Measurements from ENCODE around the gene DET1. TPM values are rescaled to one million over a fixed set of nuclear protein-coding genes. Genes with fewer than 3 reads are reported as not detected.

The DET1 gene
- polyA plus RNA-seq, 1 donor from 2014 or later, result 12.9 TPM

- H3K27ac ChIP-seq (ENCODE audit: low read length), result no peak overlapping the region
- no peak overlapping the region for H3K4me3 ChIP-seq (ENCODE audit: low read length)
- H3K9me2 ChIP-seq (ENCODE audit: insufficient read depth, low read length), result no peaks in the 10 kb centered on the region
- H2AFZ ChIP-seq (ENCODE audit: low read depth, low read length), result no peak overlapping the region
- H4K20me1 ChIP-seq (ENCODE audit: insufficient read depth), result no peaks in the 10 kb centered on the region
- no peak overlapping the region for H3K9ac ChIP-seq (ENCODE audit: low read length)
- H3F3A ChIP-seq (ENCODE audit: insufficient read depth, low read length, poor library complexity, severe bottlenecking), result no peaks in the 10 kb centered on the region
- H3K4me2 ChIP-seq (ENCODE audit: low read length), result no peak overlapping the region
- no peaks in the 10 kb centered on the region for H3K27me3 ChIP-seq (ENCODE audit: insufficient read depth, low read depth, low read length)
- no peak for TF ChIP-seq EP300 (conservative IDR thresholded peaks at IDR 0.05; ENCODE audit: poor library complexity, severe bottlenecking)
- no peak for TF ChIP-seq EZH2 (IDR thresholded peaks at IDR 0.05; ENCODE audit: borderline replicate concordance, insufficient read depth, low read length, poor library complexity, severe bottlenecking)
- no peak for TF ChIP-seq TAF1 (IDR thresholded peaks at IDR 0.05; ENCODE audit: low read depth)
- TF ChIP-seq CTCF (IDR thresholded peaks at IDR 0.05; ENCODE audit: poor library complexity, severe bottlenecking), result no peak
- TF ChIP-seq MXI1 (conservative IDR thresholded peaks at IDR 0.05; ENCODE audit: poor library complexity, severe bottlenecking), result no peak
- no peak for TF ChIP-seq RAD21 (conservative IDR thresholded peaks at IDR 0.05)
- no peak for TF ChIP-seq SMC3 (conservative IDR thresholded peaks at IDR 0.05; ENCODE audit: poor library complexity)
- TF ChIP-seq POLR2AphosphoS5 (IDR thresholded peaks at IDR 0.05), result no peak
- no peak for TF ChIP-seq REST (IDR thresholded peaks at IDR 0.05; ENCODE audit: borderline replicate concordance)
- H3K36me3 ChIP-seq (ENCODE audit: insufficient read depth, low read length), result no peaks in the 10 kb centered on the region
- H3K79me2 ChIP-seq (replicated peaks; ENCODE audit: insufficient read depth, low read length), result no peaks in the 10 kb centered on the region
- H3K9me3 ChIP-seq (ENCODE audit: low read length), result no peaks in the 10 kb centered on the region
These were observed 7.0 kb downstream of the DET1 start for GRCh38 chr15:88539441-88539840.

- H3K79me2 ChIP-seq (replicated peaks; ENCODE audit: insufficient read depth, low read length), result no peaks in the 10 kb centered on the region
- no peaks in the 10 kb centered on the region for H3K27me3 ChIP-seq (ENCODE audit: insufficient read depth, low read depth, low read length)
- no peak overlapping the region for H3K4me2 ChIP-seq (ENCODE audit: low read length)
- no peak for TF ChIP-seq CTCF (IDR thresholded peaks at IDR 0.05; ENCODE audit: poor library complexity, severe bottlenecking)
- no peak for TF ChIP-seq EZH2 (IDR thresholded peaks at IDR 0.05; ENCODE audit: borderline replicate concordance, insufficient read depth, low read length, poor library complexity, severe bottlenecking)
- no peak for TF ChIP-seq EP300 (conservative IDR thresholded peaks at IDR 0.05; ENCODE audit: poor library complexity, severe bottlenecking)
- no peak for TF ChIP-seq POLR2AphosphoS5 (IDR thresholded peaks at IDR 0.05)
- TF ChIP-seq TAF1 (IDR thresholded peaks at IDR 0.05; ENCODE audit: low read depth), result no peak
- no peak for TF ChIP-seq MXI1 (conservative IDR thresholded peaks at IDR 0.05; ENCODE audit: poor library complexity, severe bottlenecking)
- no peak for TF ChIP-seq REST (IDR thresholded peaks at IDR 0.05; ENCODE audit: borderline replicate concordance)
- TF ChIP-seq SMC3 (conservative IDR thresholded peaks at IDR 0.05; ENCODE audit: poor library complexity), result no peak
- TF ChIP-seq RAD21 (conservative IDR thresholded peaks at IDR 0.05), result no peak
- no peaks in the 10 kb centered on the region for H4K20me1 ChIP-seq (ENCODE audit: insufficient read depth)
- H3K4me3 ChIP-seq (ENCODE audit: low read length), result no peak overlapping the region
- no peak overlapping the region for H3K9ac ChIP-seq (ENCODE audit: low read length)
- H3K9me3 ChIP-seq (ENCODE audit: low read length), result no peaks in the 10 kb centered on the region
- H3K36me3 ChIP-seq (ENCODE audit: insufficient read depth, low read length), result no peaks in the 10 kb centered on the region
- no peak overlapping the region for H2AFZ ChIP-seq (ENCODE audit: low read depth, low read length)
- H3K9me2 ChIP-seq (ENCODE audit: insufficient read depth, low read length), result no peaks in the 10 kb centered on the region
- no peak overlapping the region for H3K27ac ChIP-seq (ENCODE audit: low read length)
- no peaks in the 10 kb centered on the region for H3F3A ChIP-seq (ENCODE audit: insufficient read depth, low read length, poor library complexity, severe bottlenecking)
These were observed 7.5 kb downstream of the DET1 start for GRCh38 chr15:88538972-88539371.

Measured in neural cell (in vitro differentiated cells).